Neuron (in vitro differentiated cells): ENCODE results near the gene ADSS2.
"Not testable (repeated sequence)": the region's sequence is repeated elsewhere in the genome, so short reads cannot be mapped to it uniquely, and the experiment has no call there.

Experiments used
- H2AFZ ChIP-seq: one replicate; pipeline ENCODE4 v1.6.1; 2013; ENCODE audit warnings: low read depth, mild to moderate bottlenecking, inconsistent platforms, low read length, moderate library complexity
- H3K27me3 ChIP-seq: one replicate; pipeline ENCODE4 v1.6.1; 2013; ENCODE audit warnings: low read length; ENCODE audit not compliant: insufficient read depth
- H3K36me3 ChIP-seq: one replicate; pipeline ENCODE4 v1.6.1; 2013; ENCODE audit warnings: low read length; ENCODE audit not compliant: insufficient read depth
- H3K4me1 ChIP-seq: one replicate; pipeline ENCODE4 v1.6.1; 2013; ENCODE audit warnings: low read length; ENCODE audit not compliant: insufficient read depth
- H3K4me3 ChIP-seq: 2 replicates; pipeline ENCODE4 v1.5.1; 2013; ENCODE audit warnings: mild to moderate bottlenecking, low read length, moderate library complexity
- H3K9me3 ChIP-seq: one replicate; pipeline ENCODE4 v1.6.1; 2013; ENCODE audit warnings: low read length

Gene ADSS2

GRCh38 chr1:244451539-244451950, at the start of gene ADSS2:
TSS of gene ADSS2 (minus strand) at chr1:244451909. CDS start at chr1:244451817, 92 bp downstream.
- Histone ChIP-seq H2AFZ (peak within 1 kb of the TSS; percentile 92), H3K4me1 (peaks cover 19% of the 10 kb centered on the region), H3K4me3 (peak within 1 kb of the TSS; percentile 95), H3K9me3 (no peaks in the 10 kb centered on the region), H3K27me3 (no peaks in the 10 kb centered on the region), H3K36me3 (peaks cover 2% of the 10 kb centered on the region)

GRCh38 chr1:244500515-244500914, 48.8 kb upstream of the ADSS2 start:
- not testable (repeated sequence) for H3K4me1 ChIP-seq, H2AFZ ChIP-seq, H3K27me3 ChIP-seq, H3K4me3 ChIP-seq, H3K9me3 ChIP-seq, H3K36me3 ChIP-seq

- not testable (repeated sequence) for H2AFZ ChIP-seq, H3K9me3 ChIP-seq, H3K4me1 ChIP-seq, H3K4me3 ChIP-seq, H3K27me3 ChIP-seq, H3K36me3 ChIP-seq
Measured at GRCh38 chr1:244499484-244499883, 47.8 kb upstream of the ADSS2 start.

- no peaks in the 10 kb centered on the region for H3K9me3 ChIP-seq
- H2AFZ ChIP-seq: no peak overlapping the region
- H3K36me3 ChIP-seq: no peaks in the 10 kb centered on the region
- H3K4me1 ChIP-seq: peaks cover 7% of the 10 kb centered on the region
- no peak overlapping the region for H3K4me3 ChIP-seq
- no peaks in the 10 kb centered on the region for H3K27me3 ChIP-seq
Measured at GRCh38 chr1:244497805-244498204, 46.1 kb upstream of the ADSS2 start.

GRCh38 chr1:244496186-244496585, 44.5 kb upstream of the ADSS2 start:
- Histone ChIP-seq H3K4me3 (no peak overlapping the region), H3K9me3 (no peaks in the 10 kb centered on the region), H3K36me3 (no peaks in the 10 kb centered on the region), H3K27me3 (no peaks in the 10 kb centered on the region), H3K4me1 (peaks cover 7% of the 10 kb centered on the region), H2AFZ (no peak overlapping the region)

GRCh38 chr1:244494653-244495052, 42.9 kb upstream of the ADSS2 start:
- Histone ChIP-seq H3K9me3 (no peaks in the 10 kb centered on the region), H3K27me3 (no peaks in the 10 kb centered on the region), H3K36me3 (no peaks in the 10 kb centered on the region), H2AFZ (no peak overlapping the region), H3K4me1 (peaks cover 7% of the 10 kb centered on the region), H3K4me3 (no peak overlapping the region)

GRCh38 chr1:244484971-244485370, 33.3 kb upstream of the ADSS2 start:
- not testable (repeated sequence) for H3K4me1 ChIP-seq, H3K27me3 ChIP-seq, H2AFZ ChIP-seq, H3K9me3 ChIP-seq, H3K4me3 ChIP-seq, H3K36me3 ChIP-seq

- Histone ChIP-seq H3K36me3 (no peaks in the 10 kb centered on the region), H3K9me3 (peaks cover 2% of the 10 kb centered on the region), H2AFZ (no peak overlapping the region), H3K4me3 (no peak overlapping the region), H3K4me1 (no peaks in the 10 kb centered on the region), H3K27me3 (no peaks in the 10 kb centered on the region)
Measured at GRCh38 chr1:244473059-244473605, 21.4 kb upstream of the ADSS2 start.

- Histone ChIP-seq H3K4me1 (no peaks in the 10 kb centered on the region), H2AFZ (no peak overlapping the region), H3K27me3 (no peaks in the 10 kb centered on the region), H3K9me3 (peaks cover 2% of the 10 kb centered on the region), H3K36me3 (no peaks in the 10 kb centered on the region), H3K4me3 (no peak overlapping the region)
Measured at GRCh38 chr1:244466724-244467123, 15.0 kb upstream of the ADSS2 start.

- Histone ChIP-seq H3K9me3 (no peaks in the 10 kb centered on the region), H3K4me3 (no peak within 1 kb of the TSS)
Measured at GRCh38 chr1:244461245-244462071, 9.7 kb upstream of the ADSS2 start, which contains the start of gene CATSPERE. TSS of gene CATSPERE (plus strand) at chr1:244461273. CDS start at chr1:244461430, 157 bp downstream.

GRCh38 chr1:244460197-244460596, 8.5 kb upstream of the ADSS2 start:
- H3K9me3 ChIP-seq: no peaks in the 10 kb centered on the region
- H2AFZ ChIP-seq: no peak overlapping the region
- no peaks in the 10 kb centered on the region for H3K36me3 ChIP-seq
- no peak overlapping the region for H3K4me3 ChIP-seq
- H3K27me3 ChIP-seq: no peaks in the 10 kb centered on the region
- H3K4me1 ChIP-seq: no peaks in the 10 kb centered on the region

More at GRCh38 chr1:244461245-244462071, 9.7 kb upstream of the ADSS2 start, which contains the start of gene CATSPERE:
- Histone ChIP-seq H3K27me3 (no peaks in the 10 kb centered on the region), H2AFZ (no peak within 1 kb of the TSS), H3K36me3 (no peaks in the 10 kb centered on the region), H3K4me1 (no peaks in the 10 kb centered on the region)

GRCh38 chr1:244458781-244459180, 7.1 kb upstream of the ADSS2 start:
- no peaks in the 10 kb centered on the region for H3K4me1 ChIP-seq
- H3K27me3 ChIP-seq: no peaks in the 10 kb centered on the region
- no peak overlapping the region for H2AFZ ChIP-seq

GRCh38 chr1:244456586-244456985, 4.9 kb upstream of the ADSS2 start:
- no peaks in the 10 kb centered on the region for H3K36me3 ChIP-seq
- no peak overlapping the region for H2AFZ ChIP-seq
- peaks cover 5% of the 10 kb centered on the region for H3K4me1 ChIP-seq
- no peak overlapping the region for H3K4me3 ChIP-seq
- no peaks in the 10 kb centered on the region for H3K27me3 ChIP-seq
- no peaks in the 10 kb centered on the region for H3K9me3 ChIP-seq

More at GRCh38 chr1:244458781-244459180, 7.1 kb upstream of the ADSS2 start:
- Histone ChIP-seq H3K36me3 (no peaks in the 10 kb centered on the region), H3K4me3 (no peak overlapping the region), H3K9me3 (no peaks in the 10 kb centered on the region)
